Measurements from ENCODE around the gene FOCAD.

GRCh38 chr9:20921362-20921761, 237.3 kb downstream of the FOCAD start:
- TF ChIP-seq CTCF (IDR thresholded peaks at IDR 0.05) (no peak), EP300 (IDR thresholded peaks at IDR 0.05) (no peak), POLR2A (IDR thresholded peaks at IDR 0.05) (no peak), POLR2AphosphoS5 (IDR thresholded peaks at IDR 0.05) (no peak)

Measured in stomach (tissue), 4 donors.